SU-DHL-6 (cell line): ENCODE data around the gene GTF3C1.

ENCODE experiments used
- CTCF ChIP-seq: fragments of 200-600 bp; sonication (generic); IDR thresholded peaks from one replicate; pipeline ENCODE4 v1.5.1; 2017; ENCODE audit warnings: antibody characterized with exemption, mild to moderate bottlenecking, low read length, moderate library complexity; ENCODE audit not compliant: insufficient read depth, poor library complexity, severe bottlenecking
- EZH2phosphoT487 ChIP-seq: fragments of 200-600 bp; sonication (generic), shearing (Covaris generic); conservative IDR thresholded peaks from 2 replicates; pipeline ENCODE4 v1.6.1; 2018; ENCODE audit warnings: mild to moderate bottlenecking, antibody characterized with exemption, low read length, moderate library complexity, mixed read lengths

DNA sequence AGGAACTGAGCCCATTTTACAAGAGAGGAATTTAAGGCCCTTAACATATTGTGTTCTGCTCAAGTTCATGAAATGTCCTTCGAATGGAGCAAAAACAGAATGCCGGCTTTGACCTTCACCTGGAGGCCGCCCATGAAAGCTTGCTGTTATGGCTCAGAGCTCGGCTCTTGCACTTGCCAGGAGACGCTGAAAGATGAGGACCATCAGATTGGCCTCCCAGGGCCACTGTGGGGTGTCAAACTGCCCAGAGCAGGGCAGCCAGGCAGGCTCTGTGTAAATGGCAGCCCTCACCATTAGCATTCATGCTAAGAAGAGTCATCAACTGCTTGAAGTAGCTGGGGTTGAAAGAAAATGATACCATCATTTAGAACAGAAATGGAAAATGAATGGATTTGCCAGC lies 108.4 kb downstream of the GTF3C1 start:
- TF ChIP-seq CTCF: no peak
- no peak for TF ChIP-seq EZH2phosphoT487
